Keratinocyte (primary cell): ENCODE measurements around the gene ARFRP1. TPM values are rescaled to one million over a fixed set of nuclear protein-coding genes. Genes with fewer than 3 reads are reported as not detected.
A peak's percentile ranks its signal among the peaks of the same experiment; 100 is the strongest.

Experiments
- DNase-seq: peaks from one replicate; pipeline ENCODE4 v3.0.0-alpha.2; 2011; ENCODE audit warnings: low read depth, missing footprints, low spot score
- FAIRE-seq: peaks from 2 replicates; lab custom pipeline; 2011; peaks lifted over from hg19 to GRCh38; lab: Jason Lieb, UNC
- H2AFZ ChIP-seq: 2 replicates; pipeline ENCODE4 v1.6.0; 2012; ENCODE audit warnings: low read length, control low read depth, inconsistent platforms; ENCODE audit not compliant: control insufficient read depth
- H3K27ac ChIP-seq: 2 replicates; pipeline ENCODE4 v1.5.1; 2011; ENCODE audit warnings: low read length; ENCODE audit not compliant: control insufficient read depth, insufficient read depth
- H3K27me3 ChIP-seq: 3 replicates; pipeline ENCODE4 v1.6.0; 2011; ENCODE audit warnings: low read length; ENCODE audit not compliant: control insufficient read depth, insufficient read depth; ENCODE audit errors: extremely low read depth
- H3K36me3 ChIP-seq, 2 experiments: 2 replicates in 1 of 2; 3 replicates in 1 of 2; pipeline ENCODE4 v1.5.1; 2011; ENCODE audit warnings: low read length in 2 of 2, mild to moderate bottlenecking in 1 of 2; ENCODE audit not compliant: control insufficient read depth in 2 of 2, insufficient read depth in 2 of 2; ENCODE audit errors: extremely low read depth in 1 of 2
- H3K4me1 ChIP-seq: 3 replicates; pipeline ENCODE4 v1.5.1; 2011; ENCODE audit warnings: low read length; ENCODE audit not compliant: control insufficient read depth, insufficient read depth; ENCODE audit errors: extremely low read depth
- H3K4me2 ChIP-seq: 3 replicates; pipeline ENCODE4 v1.6.0; 2011; ENCODE audit warnings: low read depth, low read length; ENCODE audit not compliant: control insufficient read depth, insufficient read depth; ENCODE audit errors: extremely low read depth
- H3K4me3 ChIP-seq, 3 experiments: fragments of 200-600 bp in 1 of 3; sonication (generic) in 1 of 3; 2 replicates in 2 of 3; 3 replicates in 1 of 3; pipeline ENCODE4 v1.5.1; 2011 to 2016; ENCODE audit warnings: low read length in 3 of 3, mild to moderate bottlenecking in 3 of 3, control low read depth in 2 of 3, inconsistent platforms in 1 of 3, low read depth in 1 of 3, mixed read lengths in 1 of 3, mixed run types in 1 of 3, moderate library complexity in 1 of 3; ENCODE audit not compliant: control insufficient read depth in 2 of 3, insufficient read depth in 2 of 3; ENCODE audit errors: extremely low read depth in 1 of 3
- H3K79me2 ChIP-seq: 2 replicates; pipeline ENCODE4 v1.6.0; 2012; ENCODE audit warnings: low read length; ENCODE audit not compliant: control insufficient read depth, insufficient read depth
- H3K9ac ChIP-seq: 3 replicates; pipeline ENCODE4 v1.6.0; 2011; ENCODE audit warnings: low read length; ENCODE audit not compliant: control insufficient read depth, insufficient read depth; ENCODE audit errors: extremely low read depth
- H3K9me1 ChIP-seq: 3 replicates; pipeline ENCODE4 v1.6.0; 2011; ENCODE audit warnings: low read length; ENCODE audit not compliant: control insufficient read depth, insufficient read depth; ENCODE audit errors: extremely low read depth
- H3K9me3 ChIP-seq: 2 replicates; pipeline ENCODE4 v1.5.1; 2012; ENCODE audit warnings: low read depth, low read length; ENCODE audit not compliant: control insufficient read depth
- H4K20me1 ChIP-seq: 3 replicates; pipeline ENCODE4 v1.6.0; 2011; ENCODE audit warnings: low read length; ENCODE audit not compliant: control insufficient read depth, insufficient read depth; ENCODE audit errors: extremely low read depth
- CTCF ChIP-seq, 3 experiments: IDR thresholded peaks in 1 of 3; conservative IDR thresholded peaks in 1 of 3; optimal IDR thresholded peaks in 1 of 3; 2 replicates in 2 of 3; 3 replicates in 1 of 3; pipeline versions ENCODE3 to v1.5.1; 2011; ENCODE audit warnings: low read length in 3 of 3, mild to moderate bottlenecking in 3 of 3, moderate library complexity in 2 of 3, control low read depth in 1 of 3, inconsistent platforms in 1 of 3; ENCODE audit not compliant: insufficient read depth in 2 of 3; ENCODE audit errors: extremely low read depth in 1 of 3
- EZH2 ChIP-seq: IDR thresholded peaks from one replicate; pipeline ENCODE4 v1.6.1; 2012; ENCODE audit warnings: inconsistent platforms, mild to moderate bottlenecking, low read length, moderate library complexity
- dilution Hi-C: fragments of 300-500 bp; cut with MboI; formaldehyde crosslinking; loops from one replicate; pipeline ENCODE4 v1.7.0; 2020; ENCODE audit warnings: low sequenced_read_pairs; ENCODE audit not compliant: extremely low pct_ligation_motif_present
- polyA plus RNA-seq, 5 experiments: library from polyadenylated mRNA; depleted of rRNA in 3 of 5; stranded (reverse) in 3 of 5; stranded (forward) in 1 of 5; unstranded in 1 of 5; fragments of >200 nt; gene quantifications; 1 replicate in 1 of 5; 2 replicates in 3 of 5; 3 replicates in 1 of 5; pipeline versions ENCODE4 v1.2.1 to v1.2.3, GENCODE V29; 2011 to 2012; ENCODE audit warnings: missing spikeins in 2 of 5, low read depth in 1 of 5, low replicate concordance in 1 of 5

ARFRP1 gene
- polyA plus RNA-seq, 1 donor (not counting 4 experiments of a cell fraction or from before 2014, with no cell fraction given) = 30.4 TPM

- TF ChIP-seq EZH2 (no peak), CTCF (optimal IDR thresholded peaks at IDR 0.05 in 1 of 3, IDR thresholded peaks at IDR 0.05 in 1 of 3, conservative IDR thresholded peaks at IDR 0.05 in 1 of 3; ENCODE audit: extremely low read depth in 1 of 3, insufficient read depth in 2 of 3, low read length in 3 of 3) (no peak)
- H3K4me1 ChIP-seq = peaks cover 18% of the 10 kb centered on the region
- H3K9me3 ChIP-seq = no peaks in the 10 kb centered on the region
- no peaks in the 10 kb centered on the region for H3K79me2 ChIP-seq
- no peak overlapping the region for H3K27ac ChIP-seq
- H3K4me3 ChIP-seq = no peak overlapping the region
- no peaks in the 10 kb centered on the region for H3K27me3 ChIP-seq
- no peak overlapping the region for H3K9ac ChIP-seq
- FAIRE-seq = no peak
- no peak overlapping the region for H3K4me2 ChIP-seq
- H4K20me1 ChIP-seq = no peaks in the 10 kb centered on the region
- no peaks in the 10 kb centered on the region for H3K9me1 ChIP-seq
- H3K36me3 ChIP-seq = peaks cover 2 to 7% of the 10 kb centered on the region in 2 experiments
- dilution Hi-C loops = no loop called here
- H2AFZ ChIP-seq = no peak overlapping the region
- DNase-seq = no peak
Observed at GRCh38 chr20:63742381-63743024, 34.7 kb upstream of the ARFRP1 start.

GRCh38 chr20:63741676-63742380 lies 34.1 kb upstream of the ARFRP1 start:
- TF ChIP-seq EZH2 = no peak
- TF ChIP-seq CTCF (optimal IDR thresholded peaks at IDR 0.05 in 1 of 3, IDR thresholded peaks at IDR 0.05 in 1 of 3, conservative IDR thresholded peaks at IDR 0.05 in 1 of 3; ENCODE audit: extremely low read depth in 1 of 3, insufficient read depth in 2 of 3, low read length in 3 of 3) = no peak
- H4K20me1 ChIP-seq = no peaks in the 10 kb centered on the region
- no peak overlapping the region for H2AFZ ChIP-seq
- peak overlapping the region; percentile 25 for H3K9ac ChIP-seq
- peak overlapping the region; percentile 51 to 79 (median 73) for H3K4me3 ChIP-seq
- dilution Hi-C loops = no loop called here
- H3K79me2 ChIP-seq = no peaks in the 10 kb centered on the region
- H3K9me3 ChIP-seq = no peaks in the 10 kb centered on the region
- no peak for DNase-seq
- no peak for FAIRE-seq
- no peaks in the 10 kb centered on the region for H3K9me1 ChIP-seq
- peak overlapping the region; percentile 14 for H3K27ac ChIP-seq
- H3K36me3 ChIP-seq = peaks cover 2 to 7% of the 10 kb centered on the region in 2 experiments
- H3K4me2 ChIP-seq = peak overlapping the region; percentile 85
- no peaks in the 10 kb centered on the region for H3K27me3 ChIP-seq
- H3K4me1 ChIP-seq = peaks cover 22% of the 10 kb centered on the region
